Central memory CD8-positive, alpha-beta T cell (primary cell): ENCODE data around the gene TLK2.

Experiments
- ATAC-seq: fragments of 150-1000 bp; cut with Tn5 transposase; replicated peaks from 2 replicates; pipeline ENCODE4 v1.10.0; 2022; ENCODE audit warnings: mild to moderate bottlenecking, moderate FRiP score, moderate number of reproducible peaks; ENCODE audit not compliant: poor library complexity, severe bottlenecking; ENCODE audit errors: extremely low read depth
- DNase-seq, 2 donors: peaks; one replicate each; pipeline ENCODE4 v3.0.0; 2021; ENCODE audit warnings: low spot score in 2 of 2
- H3K27ac Mint-ChIP-seq: one replicate; pipeline ENCODE4 v1.8.0; 2022; ENCODE audit warnings: low read depth, mild to moderate bottlenecking, moderate library complexity, mixed read lengths
- H3K27me3 Mint-ChIP-seq: one replicate; pipeline ENCODE4 v1.8.0; 2022; ENCODE audit warnings: mixed read lengths
- H3K36me3 Mint-ChIP-seq: one replicate; pipeline ENCODE4 v1.8.0; 2022; ENCODE audit warnings: mild to moderate bottlenecking, moderate library complexity, mixed read lengths; ENCODE audit not compliant: insufficient read depth
- H3K4me1 Mint-ChIP-seq: one replicate; pipeline ENCODE4 v1.8.0; 2022; ENCODE audit warnings: mixed read lengths
- H3K4me3 Mint-ChIP-seq: one replicate; pipeline ENCODE4 v1.8.0; 2022; ENCODE audit warnings: mild to moderate bottlenecking, moderate library complexity, mixed read lengths
- H3K9me3 Mint-ChIP-seq: one replicate; pipeline ENCODE4 v1.8.0; 2022; ENCODE audit warnings: mixed read lengths

The TLK2 gene

GRCh38 chr17:62617894-62618472, 139.4 kb downstream of the TLK2 start:
- peaks cover 5% of the 10 kb centered on the region for H3K4me1 Mint-ChIP-seq
- ATAC-seq (no peak), DNase-seq (no peak)
- peaks cover 26% of the 10 kb centered on the region for H3K36me3 Mint-ChIP-seq
- no peaks in the 10 kb centered on the region for H3K27me3 Mint-ChIP-seq
- H3K4me3 Mint-ChIP-seq = no peak overlapping the region
- no peak overlapping the region for H3K27ac Mint-ChIP-seq
- no peaks in the 10 kb centered on the region for H3K9me3 Mint-ChIP-seq

GRCh38 chr17:62618647-62619416, 140.2 kb downstream of the TLK2 start:
- Mint-ChIP-seq H3K27me3 (no peaks in the 10 kb centered on the region), H3K4me1 (peaks cover 5% of the 10 kb centered on the region), H3K9me3 (no peaks in the 10 kb centered on the region), H3K4me3 (no peak overlapping the region), H3K36me3 (peaks cover 19% of the 10 kb centered on the region), H3K27ac (no peak overlapping the region)
- ATAC-seq (no peak), DNase-seq (no peak)

GRCh38 chr17:62619417-62620155, 141.0 kb downstream of the TLK2 start:
- Mint-ChIP-seq H3K9me3 (no peaks in the 10 kb centered on the region), H3K4me1 (peaks cover 5% of the 10 kb centered on the region), H3K27ac (no peak overlapping the region), H3K4me3 (no peak overlapping the region), H3K36me3 (peaks cover 15% of the 10 kb centered on the region), H3K27me3 (no peaks in the 10 kb centered on the region)
- ATAC-seq (no peak), DNase-seq (no peak)

DNA sequence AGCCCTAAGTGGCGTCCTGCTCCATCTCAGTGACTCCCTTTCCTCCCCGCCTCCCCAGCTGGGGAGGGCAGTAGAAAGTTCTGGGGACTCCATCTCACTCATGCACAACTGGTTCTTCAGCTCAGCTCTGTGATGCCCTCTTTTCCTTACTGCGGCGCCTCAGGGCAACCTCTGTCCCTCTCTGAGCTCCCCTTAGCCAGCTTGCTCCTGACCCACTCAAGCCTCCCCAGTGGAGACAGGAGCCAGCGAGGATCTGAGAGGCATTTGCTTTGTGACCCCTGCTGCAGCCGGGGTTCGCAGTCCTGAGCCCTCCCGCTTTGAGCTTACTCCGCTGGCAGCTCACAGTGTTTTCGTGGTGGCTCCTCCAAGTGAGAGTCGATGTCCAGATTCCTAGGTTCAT, 142.6 kb downstream of the TLK2 start:
- no peak overlapping the region for H3K4me3 Mint-ChIP-seq
- DNase-seq = no peak
- H3K27me3 Mint-ChIP-seq = peaks cover 8% of the 10 kb centered on the region
- H3K9me3 Mint-ChIP-seq = no peaks in the 10 kb centered on the region
- no peak overlapping the region for H3K27ac Mint-ChIP-seq
- H3K36me3 Mint-ChIP-seq = peaks cover 9% of the 10 kb centered on the region
- H3K4me1 Mint-ChIP-seq = peaks cover 4% of the 10 kb centered on the region
- no peak for ATAC-seq

GRCh38 chr17:62625184-62625869, 146.7 kb downstream of the TLK2 start:
- peaks cover 10% of the 10 kb centered on the region for H3K4me1 Mint-ChIP-seq
- no peaks in the 10 kb centered on the region for H3K9me3 Mint-ChIP-seq
- peaks cover 6% of the 10 kb centered on the region for H3K36me3 Mint-ChIP-seq
- DNase-seq (no peak), ATAC-seq (no peak)
- peaks cover 40% of the 10 kb centered on the region for H3K27me3 Mint-ChIP-seq
- H3K27ac Mint-ChIP-seq = no peak overlapping the region
- no peak overlapping the region for H3K4me3 Mint-ChIP-seq

- Mint-ChIP-seq H3K27ac (no peak overlapping the region), H3K27me3 (peaks cover 45% of the 10 kb centered on the region), H3K36me3 (peaks cover 6% of the 10 kb centered on the region), H3K4me1 (peaks cover 10% of the 10 kb centered on the region), H3K4me3 (peak overlapping the region; percentile 75), H3K9me3 (no peaks in the 10 kb centered on the region)
- no peak for ATAC-seq
- no peak for DNase-seq
These were observed 147.2 kb downstream of the TLK2 start for GRCh38 chr17:62625870-62626200.

GRCh38 chr17:62626719-62627218, 148.1 kb downstream of the TLK2 start:
- Mint-ChIP-seq H3K4me3 (peak overlapping the region; percentile 75), H3K36me3 (peaks cover 6% of the 10 kb centered on the region), H3K9me3 (no peaks in the 10 kb centered on the region), H3K4me1 (peaks cover 10% of the 10 kb centered on the region), H3K27me3 (peaks cover 49% of the 10 kb centered on the region), H3K27ac (no peak overlapping the region)
- DNase-seq = no peak
- ATAC-seq = no peak

GRCh38 chr17:62627219-62627903, 148.7 kb downstream of the TLK2 start, which contains the start of gene MRC2:
Gene MRC2 (plus strand): TSS chr17:62627670. CDS start chr17:62627803, 133 bp downstream.
- DNase-seq (no peak), ATAC-seq (peak; percentile 24)
- H3K27me3 Mint-ChIP-seq = peaks cover 55% of the 10 kb centered on the region
- no peak within 1 kb of the TSS for H3K27ac Mint-ChIP-seq
- no peaks in the 10 kb centered on the region for H3K9me3 Mint-ChIP-seq
- peaks cover 6% of the 10 kb centered on the region for H3K36me3 Mint-ChIP-seq
- peak within 1 kb of the TSS; percentile 75 for H3K4me3 Mint-ChIP-seq
- H3K4me1 Mint-ChIP-seq = peaks cover 10% of the 10 kb centered on the region

GRCh38 chr17:62627904-62628633, 149.4 kb downstream of the TLK2 start:
- peaks cover 10% of the 10 kb centered on the region for H3K4me1 Mint-ChIP-seq
- peak overlapping the region; percentile 75 for H3K4me3 Mint-ChIP-seq
- H3K27me3 Mint-ChIP-seq = peaks cover 61% of the 10 kb centered on the region
- peaks cover 6% of the 10 kb centered on the region for H3K36me3 Mint-ChIP-seq
- no peak overlapping the region for H3K27ac Mint-ChIP-seq
- DNase-seq (no peak), ATAC-seq (no peak)
- no peaks in the 10 kb centered on the region for H3K9me3 Mint-ChIP-seq

DNA sequence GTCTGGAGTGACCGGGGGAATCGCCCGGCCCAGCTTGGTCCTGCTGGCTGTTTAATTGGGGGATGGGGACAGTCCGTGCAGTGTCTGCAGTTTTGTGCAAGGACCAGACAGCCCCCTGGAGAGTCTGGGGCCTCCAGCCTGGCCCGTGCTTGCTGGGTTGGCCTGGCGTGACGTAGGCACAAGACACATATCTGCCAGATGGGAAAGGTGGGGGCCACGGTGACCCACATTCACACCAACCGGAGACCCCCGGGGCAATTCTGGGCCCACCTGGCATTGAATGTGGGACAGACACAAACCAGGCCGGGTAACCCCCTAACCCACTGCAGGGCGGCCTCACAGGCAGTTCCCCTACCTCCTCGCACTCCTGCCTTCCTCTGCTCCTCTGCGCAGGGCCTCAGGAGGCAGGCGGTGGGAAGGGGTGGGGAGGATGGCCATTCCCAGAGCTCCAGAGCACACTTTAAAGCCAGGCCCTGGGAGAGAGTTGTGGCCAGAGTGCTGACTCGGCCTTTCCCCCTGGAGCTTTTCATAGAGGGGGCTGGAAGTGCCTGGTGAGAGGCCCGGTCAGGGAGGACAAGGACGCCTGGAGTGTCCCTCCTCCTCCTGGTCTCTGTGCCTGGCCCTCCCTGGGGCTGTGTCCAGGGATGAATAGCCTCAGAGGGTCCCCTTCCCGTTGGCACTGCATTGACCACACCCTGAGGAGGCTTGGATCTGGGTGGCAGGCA, 150.4 kb downstream of the TLK2 start:
- ATAC-seq = no peak
- Mint-ChIP-seq H3K27ac (no peak overlapping the region), H3K27me3 (peaks cover 61% of the 10 kb centered on the region), H3K9me3 (no peaks in the 10 kb centered on the region), H3K4me3 (no peak overlapping the region), H3K36me3 (peaks cover 6% of the 10 kb centered on the region), H3K4me1 (peaks cover 10% of the 10 kb centered on the region)
- DNase-seq = no peak
